K562 (cell line): ENCODE measurements around the gene IL12RB1. TPM values are rescaled to one million over a fixed set of nuclear protein-coding genes. Genes with fewer than 3 reads are reported as not detected.

Source experiments
- ATAC-seq: fragments of 200-7000 bp; cut with Tn5 transposase; 3 replicates; pipeline ENCODE4 v1.9.1; 2020; ENCODE audit warnings: moderate library complexity
- BruUV-seq: library from RNA; stranded (reverse); fragments of 400-500 nt; replicated peaks from 2 replicates; lab custom pipeline; 2021; lab: Mats Ljungman, UMichigan
- CTCF ChIA-PET: fragments of 300-600 bp; formaldehyde crosslinking; extraction: SDS; loops from one replicate; lab custom pipeline; 2021; ENCODE audit warnings: low intra/inter-chr PET ratio; lab: Yijun Ruan, JAX
- POLR2A ChIA-PET: fragments of 300-600, 350-650 bp; sonication (Branson Sonifier 250); formaldehyde crosslinking; extraction: SDS; loops from one replicate; lab custom pipeline; 2021; ENCODE audit warnings: antibody characterized with exemption, inconsistent platforms; lab: Yijun Ruan, JAX
- DNase-seq, 4 experiments: peaks; one replicate each; pipeline versions ENCODE4 v3.0.0 to v3.0.0-alpha.2; 2011 to 2018; ENCODE audit warnings: low spot score in 3 of 4, mixed read lengths in 3 of 4; ENCODE audit errors: extremely low read depth in 1 of 4
- FAIRE-seq: peaks from 2 replicates; lab custom pipeline; 2011; peaks lifted over from hg19 to GRCh38; lab: Jason Lieb, UNC
- H2AFZ ChIP-seq: 2 replicates; pipeline ENCODE4 v1.6.0; 2011; ENCODE audit warnings: low read depth, low read length, control low read depth, inconsistent platforms
- H3K27ac ChIP-seq: fragments of 200-600 bp; 3 replicates; pipeline ENCODE4 v1.8.0; 2011; ENCODE audit warnings: low read depth, mild to moderate bottlenecking, control low read depth, inconsistent platforms, low read length, moderate library complexity, mixed read lengths; ENCODE audit errors: extremely low read depth
- H3K27me3 ChIP-seq, 2 experiments: fragments of 300-600 bp in 1 of 2; 2 replicates in 1 of 2; 3 replicates in 1 of 2; pipeline versions ENCODE4 v1.6.0 to v1.8.0; 2011; ENCODE audit warnings: inconsistent platforms in 2 of 2, low read length in 2 of 2, mild to moderate bottlenecking in 1 of 2, mixed read lengths in 1 of 2, moderate library complexity in 1 of 2; ENCODE audit not compliant: control insufficient read depth in 2 of 2, insufficient read depth in 2 of 2
- H3K36me3 ChIP-seq: fragments of 300-600 bp; 3 replicates; pipeline ENCODE4 v1.8.0; 2011; ENCODE audit warnings: mild to moderate bottlenecking, low read length, inconsistent platforms; ENCODE audit not compliant: control insufficient read depth, insufficient read depth
- H3K4me1 ChIP-seq, 2 experiments: fragments of 200-600 bp in 1 of 2; replicated peaks in 1 of 2; 2 replicates in 1 of 2; 3 replicates in 1 of 2; pipeline versions ENCODE4 v1.5.1 to v1.8.0; 2011; ENCODE audit warnings: inconsistent platforms in 2 of 2, low read length in 2 of 2, mild to moderate bottlenecking in 1 of 2, mixed read lengths in 1 of 2, moderate library complexity in 1 of 2; ENCODE audit not compliant: control insufficient read depth in 2 of 2, insufficient read depth in 2 of 2
- H3K4me2 ChIP-seq: 2 replicates; pipeline ENCODE4 v1.6.1; 2011; ENCODE audit warnings: low read length, control low read depth, inconsistent platforms, mixed read lengths; ENCODE audit not compliant: insufficient read depth
- H3K4me3 ChIP-seq: fragments of 200-600 bp; sonication (generic), shearing (Covaris generic); 2 replicates; pipeline ENCODE4 v1.5.1; 2016; ENCODE audit warnings: control low read depth, inconsistent platforms
- H3K79me2 ChIP-seq: fragments of 200-600 bp; 3 replicates; pipeline ENCODE4 v1.8.0; 2011; ENCODE audit warnings: low read length, inconsistent platforms; ENCODE audit not compliant: control insufficient read depth, insufficient read depth
- H3K9ac ChIP-seq, 2 experiments: 2 replicates each; pipeline versions ENCODE4 v1.6.0 to v1.6.1; 2011; ENCODE audit warnings: low read depth in 2 of 2, low read length in 2 of 2, control low read depth in 1 of 2, inconsistent platforms in 1 of 2, mild to moderate bottlenecking in 1 of 2, mixed read lengths in 1 of 2; ENCODE audit not compliant: insufficient read depth in 1 of 2
- H3K9me1 ChIP-seq: one replicate; pipeline ENCODE4 v1.6.0; 2011; ENCODE audit warnings: inconsistent platforms, mild to moderate bottlenecking, low read length, moderate library complexity; ENCODE audit not compliant: control insufficient read depth, insufficient read depth
- H3K9me3 ChIP-seq: replicated peaks from 2 replicates; pipeline ENCODE4 v1.5.1; 2011; ENCODE audit warnings: low read depth, low read length, inconsistent platforms; ENCODE audit not compliant: control insufficient read depth, insufficient read depth
- H4K20me1 ChIP-seq: replicated peaks from 2 replicates; pipeline ENCODE4 v1.6.1; 2011; ENCODE audit warnings: low read length, inconsistent platforms, mixed read lengths; ENCODE audit not compliant: control insufficient read depth, insufficient read depth
- ADNP ChIP-seq: fragments of 200-800 bp; sonication (Bioruptor generic); IDR thresholded peaks from 2 replicates; pipeline ENCODE4 v1.6.1; 2016; ENCODE audit warnings: missing genetic modification characterization, missing compliant biosample characterization
- ARID2 ChIP-seq: fragments of 450-650 bp; IDR thresholded peaks from 2 replicates; pipeline ENCODE4 v1.6.1; 2017; ENCODE audit warnings: antibody characterized with exemption, mild to moderate bottlenecking
- BCOR ChIP-seq: fragments of 450-650 bp; IDR thresholded peaks from 2 replicates; pipeline ENCODE4 v1.6.1; 2016
- EWSR1 ChIP-seq: fragments of 450-650 bp; IDR thresholded peaks from 2 replicates; pipeline ENCODE4 v1.6.1; 2018; ENCODE audit warnings: borderline replicate concordance, mild to moderate bottlenecking, low read depth, moderate library complexity; ENCODE audit not compliant: partially characterized antibody
- FOXJ2 ChIP-seq: fragments of 200-800 bp; sonication (Bioruptor generic); IDR thresholded peaks from 2 replicates; pipeline ENCODE4 v1.6.1; 2016; ENCODE audit warnings: missing genetic modification characterization, missing compliant biosample characterization
- JUNB ChIP-seq: fragments of 450-650 bp; formaldehyde crosslinking; conservative IDR thresholded peaks from 2 replicates; pipeline ENCODE4 v1.4.0; 2020; ENCODE audit warnings: mild to moderate bottlenecking
- JUND ChIP-seq, 2 experiments: IDR thresholded peaks; 2 replicates in 1 of 2; 3 replicates in 1 of 2; pipeline ENCODE4 v1.6.1; 2011; ENCODE audit warnings: borderline replicate concordance in 2 of 2, low read depth in 2 of 2, low read length in 2 of 2, improper control_type of control experiment in 1 of 2, missing biosample characterization in 1 of 2, missing genetic modification characterization in 1 of 2, missing genetic modification reagents in 1 of 2
- KDM1A ChIP-seq, 2 experiments: fragments of 450-650 bp; IDR thresholded peaks; 2 replicates each; pipeline ENCODE4 v1.6.1; 2016; ENCODE audit warnings: mild to moderate bottlenecking in 2 of 2
- RBM25 ChIP-seq: fragments of 200-400 bp; formaldehyde crosslinking; IDR thresholded peaks from 2 replicates; pipeline ENCODE4 v1.6.1; 2018; ENCODE audit warnings: low read length, low read depth, moderate library complexity; ENCODE audit not compliant: severe bottlenecking
- SMC3 ChIP-seq: conservative IDR thresholded peaks from 2 replicates; pipeline ENCODE4 v1.6.1; 2011; ENCODE audit warnings: low read depth, low read length, improper control_type of control experiment; ENCODE audit not compliant: insufficient read depth
- TAL1 ChIP-seq: fragments of 450-650 bp; IDR thresholded peaks from 2 replicates; pipeline ENCODE4 v1.6.1; 2016; ENCODE audit warnings: mild to moderate bottlenecking
- ZKSCAN8 ChIP-seq: fragments of 200-800 bp; sonication (Bioruptor generic); IDR thresholded peaks from 2 replicates; pipeline ENCODE4 v1.6.1; 2016; ENCODE audit warnings: missing genetic modification characterization, missing compliant biosample characterization
- ZSCAN32 ChIP-seq: fragments of 450-650 bp; formaldehyde crosslinking; IDR thresholded peaks from 2 replicates; pipeline ENCODE4 v1.4.0; 2020; ENCODE audit warnings: mild to moderate bottlenecking, moderate library complexity
- WGBS: fragments of 100-300 bp; shearing (Covaris generic); methylation state at CpG from one replicate; pipeline ENCODE4 v1.1.6; 2016; ENCODE audit warnings: low coverage, mixed read lengths; ENCODE audit not compliant: insufficient coverage; ENCODE audit errors: missing lambda C conversion rate; 5-methylcytosine and 5-hydroxymethylcytosine counted together
- in situ Hi-C: fragments of 300-500 bp; cut with MboI; formaldehyde crosslinking; loops from 4 replicates; pipeline ENCODE4 v1.15.0; 2018; ENCODE audit warnings: inconsistent platforms, mixed read lengths
- intact Hi-C: fragments of 100-400 bp; cut with micrococcal nuclease; formaldehyde crosslinking; loops from 2 replicates; pipeline ENCODE4 v1.14.2; 2022
- polyA plus RNA-seq, 8 experiments: library from polyadenylated mRNA; depleted of rRNA in 4 of 8; stranded (reverse) in 5 of 8; unstranded in 3 of 8; fragments of >200 nt; fragmentation: Nextera tagmentation in 2 of 8; fragmentation: Illumina TruSeq in 1 of 8; extraction: Ambion mirVana in 2 of 8; extraction: Trizol in 1 of 8; gene quantifications; 2 replicates each; pipeline versions ENCODE4 v1.2.1 to v1.2.3, GENCODE V29; 2011 to 2014; ENCODE audit warnings: inconsistent platforms in 1 of 8, missing spikeins in 1 of 8
- total RNA-seq, 7 experiments: library from RNA; depleted of rRNA in 6 of 7; stranded (reverse); fragments of >200 nt in 6 of 7; fragmentation: Illumina TruSeq in 2 of 7; extraction: Trizol in 2 of 7; gene quantifications; 2 replicates each; pipeline versions ENCODE4 v1.2.1 to v1.2.3, GENCODE V29; 2011 to 2021; ENCODE audit warnings: low replicate concordance in 1 of 7
- TF ChIP-seq, protein P1 (sequence below): fragments of 250-450 bp; sonication (Bioruptor Pico); IDR thresholded peaks from 2 replicates; pipeline ENCODE4 v1.8.0; 2021; ENCODE audit warnings: moderate library complexity, mild to moderate bottlenecking, inconsistent platforms

IL12RB1 gene
- total and polyA plus RNA-seq, 9 of the 15 experiments (the other 6 are each of a cell fraction or from before 2014, with no cell fraction given) = 0.04 to 0.07 (median 0.06) TPM; not detected in 5

GRCh38 chr19:18029617-18030338 lies 57.0 kb downstream of the IL12RB1 start (continued):
- TF ChIP-seq, protein P1, sequence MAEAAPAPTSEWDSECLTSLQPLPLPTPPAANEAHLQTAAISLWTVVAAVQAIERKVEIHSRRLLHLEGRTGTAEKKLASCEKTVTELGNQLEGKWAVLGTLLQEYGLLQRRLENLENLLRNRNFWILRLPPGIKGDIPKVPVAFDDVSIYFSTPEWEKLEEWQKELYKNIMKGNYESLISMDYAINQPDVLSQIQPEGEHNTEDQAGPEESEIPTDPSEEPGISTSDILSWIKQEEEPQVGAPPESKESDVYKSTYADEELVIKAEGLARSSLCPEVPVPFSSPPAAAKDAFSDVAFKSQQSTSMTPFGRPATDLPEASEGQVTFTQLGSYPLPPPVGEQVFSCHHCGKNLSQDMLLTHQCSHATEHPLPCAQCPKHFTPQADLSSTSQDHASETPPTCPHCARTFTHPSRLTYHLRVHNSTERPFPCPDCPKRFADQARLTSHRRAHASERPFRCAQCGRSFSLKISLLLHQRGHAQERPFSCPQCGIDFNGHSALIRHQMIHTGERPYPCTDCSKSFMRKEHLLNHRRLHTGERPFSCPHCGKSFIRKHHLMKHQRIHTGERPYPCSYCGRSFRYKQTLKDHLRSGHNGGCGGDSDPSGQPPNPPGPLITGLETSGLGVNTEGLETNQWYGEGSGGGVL (CRISPR knock-in tag) = no peak
- TF ChIP-seq EWSR1 (no peak), FOXJ2 (tag) (no peak), KDM1A (IDR thresholded peaks at IDR 0.05) (0 out of 4 replicates have a peak, but pooled peaks of 1 of the 2 experiments have one; percentile 13), JUNB (no peak), ADNP (0 out of 2 replicates have a peak, but pooled peaks have one; percentile 35), ZKSCAN8 (peak; percentile 93), BCOR (peak; percentile 81)

DNA sequence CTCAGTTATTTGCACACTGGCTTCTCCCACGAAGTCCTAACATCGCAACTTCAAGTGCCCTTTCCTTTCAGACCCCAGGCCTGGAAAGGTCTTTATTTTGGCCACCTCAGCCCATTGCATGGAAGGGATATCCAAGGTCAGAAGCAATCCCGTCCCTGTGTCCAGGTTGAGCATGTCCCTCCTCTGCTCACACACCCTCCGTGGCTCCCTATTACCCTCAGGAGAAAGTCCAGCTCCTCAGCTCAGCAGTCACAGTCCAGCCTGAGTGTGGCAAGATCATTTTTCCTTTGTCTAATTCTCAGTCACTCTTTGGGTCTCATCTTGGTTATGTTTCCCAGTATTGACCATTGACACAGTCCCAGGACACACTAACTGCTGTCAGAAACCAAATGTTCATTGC lies 59.6 kb downstream of the IL12RB1 start:
- peaks cover 16% of the 10 kb centered on the region for H3K79me2 ChIP-seq
- ATAC-seq (no peak), FAIRE-seq (no peak), DNase-seq (no peak)
- H3K4me1 ChIP-seq = peaks cover 13 to 24% of the 10 kb centered on the region in 2 experiments; a peak in 4 of 5 replicates
- BruUV-seq = no TSS peak
- no peak overlapping the region for H3K4me2 ChIP-seq
- no peaks in the 10 kb centered on the region for H3K36me3 ChIP-seq
- H3K9me1 ChIP-seq = no peaks in the 10 kb centered on the region
- no peak overlapping the region for H2AFZ ChIP-seq
- H4K20me1 ChIP-seq = no peaks in the 10 kb centered on the region
- in situ Hi-C loops = no loop called here
- H3K27me3 ChIP-seq = peaks cover 0 to 7% of the 10 kb centered on the region in 2 experiments; a peak in 1 of 5 replicates
- intact Hi-C loops = no loop called here
- no peak overlapping the region for H3K27ac ChIP-seq
- no peak overlapping the region for H3K9ac ChIP-seq
- ChIA-PET POLR2A (interaction anchor here (0.6 to 1.2 kb wide), 2 partner anchors 14 to 92 kb away, joined by 3 read pairs; no protein-coding TSS in a partner anchor), CTCF (no interaction called here)
- H3K4me3 ChIP-seq = no peak overlapping the region
- WGBS = 58% methylated on average over 4 of the region's 4 CpGs
- H3K9me3 ChIP-seq = no peaks in the 10 kb centered on the region
- TF ChIP-seq ARID2 (no peak), JUND (IDR thresholded peaks at IDR 0.05; ENCODE audit: borderline replicate concordance, low read depth, low read length) (no peak), JUND (tag; IDR thresholded peaks at IDR 0.05; ENCODE audit: borderline replicate concordance, low read depth, low read length) (no peak), ZSCAN32 (CRISPR knock-in tag) (no peak), TAL1 (no peak), BCOR (peak; percentile 88), SMC3 (no peak), RBM25 (peak; percentile 82)
